Sigmoid colon (tissue), 4 donors: ENCODE measurements around the gene WNT3.

Experiments
- EP300 ChIP-seq, 4 donors: sonication (generic); formaldehyde crosslinking; IDR thresholded peaks; one replicate each; pipeline ENCODE4 v1.6.1; 2017; ENCODE audit warnings: antibody characterized with exemption in 4 of 4
- POLR2A ChIP-seq, 2 donors: fragments of 450-650 bp; IDR thresholded peaks; one replicate each; pipeline ENCODE4 v1.6.1; 2016; ENCODE audit warnings: antibody characterized with exemption in 2 of 2, mild to moderate bottlenecking in 2 of 2, moderate library complexity in 2 of 2

DNA sequence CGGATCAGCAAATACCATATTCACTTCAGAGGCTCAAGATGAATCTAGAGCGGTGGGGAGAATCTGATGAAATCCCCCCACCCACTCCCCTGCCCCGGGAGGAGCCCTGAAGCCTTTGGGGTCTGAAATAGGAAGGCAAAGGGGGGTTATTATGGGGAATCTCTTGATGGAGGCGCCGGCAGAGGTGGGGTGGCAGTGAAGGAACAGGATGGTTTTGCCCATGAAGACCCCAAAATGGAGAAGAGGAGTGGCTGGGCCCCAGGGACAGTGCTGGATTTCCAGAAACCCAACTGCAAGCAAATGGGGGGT, 637 bp downstream of the WNT3 start:
- TF ChIP-seq EP300 (IDR thresholded peaks at IDR 0.05) (no peak), POLR2A (IDR thresholded peaks at IDR 0.05) (no peak)
